Measurements from ENCODE around the gene LMNB1.

- TF ChIP-seq, protein P1, sequence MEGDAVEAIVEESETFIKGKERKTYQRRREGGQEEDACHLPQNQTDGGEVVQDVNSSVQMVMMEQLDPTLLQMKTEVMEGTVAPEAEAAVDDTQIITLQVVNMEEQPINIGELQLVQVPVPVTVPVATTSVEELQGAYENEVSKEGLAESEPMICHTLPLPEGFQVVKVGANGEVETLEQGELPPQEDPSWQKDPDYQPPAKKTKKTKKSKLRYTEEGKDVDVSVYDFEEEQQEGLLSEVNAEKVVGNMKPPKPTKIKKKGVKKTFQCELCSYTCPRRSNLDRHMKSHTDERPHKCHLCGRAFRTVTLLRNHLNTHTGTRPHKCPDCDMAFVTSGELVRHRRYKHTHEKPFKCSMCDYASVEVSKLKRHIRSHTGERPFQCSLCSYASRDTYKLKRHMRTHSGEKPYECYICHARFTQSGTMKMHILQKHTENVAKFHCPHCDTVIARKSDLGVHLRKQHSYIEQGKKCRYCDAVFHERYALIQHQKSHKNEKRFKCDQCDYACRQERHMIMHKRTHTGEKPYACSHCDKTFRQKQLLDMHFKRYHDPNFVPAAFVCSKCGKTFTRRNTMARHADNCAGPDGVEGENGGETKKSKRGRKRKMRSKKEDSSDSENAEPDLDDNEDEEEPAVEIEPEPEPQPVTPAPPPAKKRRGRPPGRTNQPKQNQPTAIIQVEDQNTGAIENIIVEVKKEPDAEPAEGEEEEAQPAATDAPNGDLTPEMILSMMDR (IDR thresholded peaks at IDR 0.05), result no peak
- TF ChIP-seq POLR2A (IDR thresholded peaks at IDR 0.05), result no peak
- TF ChIP-seq POLR2AphosphoS5 (IDR thresholded peaks at IDR 0.05), result no peak
Observed at GRCh38 chr5:126854526-126855110, 77.7 kb downstream of the LMNB1 start.
